A549 (cell line): ENCODE data around the gene PRKD1. TPM values are rescaled to one million over a fixed set of nuclear protein-coding genes. Genes with fewer than 3 reads are reported as not detected.

Experiments used
- ATAC-seq, 2 experiments: fragments of 200-7000 bp in 1 of 2; fragments of >200 bp in 1 of 2; cut with Nextera tagmentation in 1 of 2; cut with Tn5 transposase in 1 of 2; 3 replicates each; pipeline versions ENCODE4 v1.8.0 to v1.9.1; 2018 to 2020; ENCODE audit warnings: mild to moderate bottlenecking in 1 of 2, moderate library complexity in 1 of 2
- CTCF ChIA-PET: fragments of 300-600 bp; sonication (Branson Sonifier 250); formaldehyde crosslinking; extraction: SDS; loops from one replicate; lab custom pipeline; 2021; ENCODE audit warnings: antibody characterized with exemption, inconsistent platforms; lab: Yijun Ruan, JAX
- POLR2A ChIA-PET: fragments of 350-600 bp; formaldehyde crosslinking; extraction: SDS; loops from one replicate; lab custom pipeline; 2021; ENCODE audit warnings: antibody characterized with exemption, inconsistent platforms; lab: Yijun Ruan, JAX
- DNase-seq, 2 experiments: peaks; one replicate each; pipeline versions ENCODE4 v3.0.0 to v3.0.0-alpha.2; 2011 to 2016; ENCODE audit warnings: low read depth in 1 of 2, low spot score in 1 of 2
- FAIRE-seq: peaks from 2 replicates; lab custom pipeline; 2011; peaks lifted over from hg19 to GRCh38; lab: Jason Lieb, UNC
- H3K27ac ChIP-seq, 2 experiments: fragments of >200 bp; sonication (Bioruptor Twin); formaldehyde crosslinking; 3 replicates each; pipeline ENCODE4 v1.5.1; 2016 to 2017
- H3K4me1 ChIP-seq: fragments of >200 bp; sonication (Bioruptor Twin); formaldehyde crosslinking; 3 replicates; pipeline ENCODE4 v1.6.1; 2016
- H3K4me2 ChIP-seq: fragments of >200 bp; sonication (Bioruptor Twin); formaldehyde crosslinking; 3 replicates; pipeline ENCODE4 v1.6.1; 2016
- H3K4me3 ChIP-seq: fragments of >200 bp; sonication (Bioruptor Twin); formaldehyde crosslinking; 3 replicates; pipeline ENCODE4 v1.5.1; 2016
- H3K9me3 ChIP-seq: fragments of >200 bp; sonication (Bioruptor Twin); formaldehyde crosslinking; 3 replicates; pipeline ENCODE4 v1.6.1; 2016
- BCL3 ChIP-seq: fragments of >200 bp; sonication (Bioruptor Twin); formaldehyde crosslinking; IDR thresholded peaks from 3 replicates; pipeline ENCODE4 v1.6.1; 2016
- CBX8 ChIP-seq: fragments of 200-600 bp; sonication (generic); IDR thresholded peaks from 2 replicates; pipeline ENCODE4 v1.6.1; 2016
- CEBPB ChIP-seq, 2 experiments: fragments of >200 bp in 1 of 2; sonication (Bioruptor Twin) in 1 of 2; formaldehyde crosslinking in 1 of 2; IDR thresholded peaks; 2 replicates each; pipeline ENCODE4 v1.6.1; 2012 to 2016
- CHD4 ChIP-seq: fragments of 200-600 bp; sonication (generic); IDR thresholded peaks from 2 replicates; pipeline ENCODE4 v1.6.1; 2016; ENCODE audit warnings: antibody characterized with exemption, mild to moderate bottlenecking, borderline replicate concordance
- EHMT2 ChIP-seq: fragments of 200-600 bp; sonication (generic); IDR thresholded peaks from 2 replicates; pipeline ENCODE4 v1.6.1; 2016; ENCODE audit warnings: antibody characterized with exemption, low read depth, mild to moderate bottlenecking, moderate library complexity
- HEYL ChIP-seq: fragments of 250-450 bp; sonication (Bioruptor Pico); IDR thresholded peaks from 2 replicates; pipeline ENCODE4 v1.8.0; 2021; ENCODE audit warnings: mild to moderate bottlenecking, moderate library complexity
- HOXB13 ChIP-seq: fragments of 250-450 bp; sonication (Bioruptor Pico); IDR thresholded peaks from 2 replicates; pipeline ENCODE4 v1.5.0; 2020; ENCODE audit warnings: low read depth, mild to moderate bottlenecking, moderate library complexity
- KDM5A ChIP-seq: fragments of 200-600 bp; sonication (generic); IDR thresholded peaks from 2 replicates; pipeline ENCODE4 v1.6.1; 2016; ENCODE audit warnings: antibody characterized with exemption, mild to moderate bottlenecking
- MAFK ChIP-seq: fragments of 450-650 bp; IDR thresholded peaks from 2 replicates; pipeline ENCODE4 v1.6.1; 2014; ENCODE audit not compliant: partially characterized antibody
- MAX ChIP-seq: IDR thresholded peaks from 2 replicates; pipeline ENCODE4 v1.6.1; 2012
- NFE2L2 ChIP-seq: fragments of 150-350 bp; conservative IDR thresholded peaks from 2 replicates; pipeline ENCODE4 v1.6.1; 2014; ENCODE audit warnings: low read length
- NPAS2 ChIP-seq: fragments of 250-450 bp; sonication (Bioruptor Pico); IDR thresholded peaks from 2 replicates; pipeline ENCODE4 v1.8.0; 2022; ENCODE audit warnings: mild to moderate bottlenecking, moderate library complexity, borderline replicate concordance
- NR3C1 ChIP-seq: fragments of >200 bp; sonication (Bioruptor Twin); formaldehyde crosslinking; IDR thresholded peaks from 3 replicates; pipeline ENCODE4 v1.6.1; 2017
- PHF8 ChIP-seq: fragments of 200-600 bp; sonication (generic); IDR thresholded peaks from 2 replicates; pipeline ENCODE4 v1.6.1; 2016; ENCODE audit warnings: low read depth, mild to moderate bottlenecking, antibody characterized with exemption, moderate library complexity, borderline replicate concordance
- RARB ChIP-seq: fragments of 250-450 bp; sonication (Bioruptor Pico); IDR thresholded peaks from 2 replicates; pipeline ENCODE4 v1.8.0; 2021; ENCODE audit warnings: mild to moderate bottlenecking, moderate library complexity
- RFX5 ChIP-seq: fragments of 450-650 bp; IDR thresholded peaks from 2 replicates; pipeline ENCODE4 v1.7.1; 2014; ENCODE audit warnings: antibody characterized with exemption, mild to moderate bottlenecking, moderate library complexity
- RNF2 ChIP-seq: fragments of 200-600 bp; sonication (generic); IDR thresholded peaks from 2 replicates; pipeline ENCODE4 v1.6.1; 2016; ENCODE audit warnings: low read depth, mild to moderate bottlenecking, antibody characterized with exemption, moderate library complexity, borderline replicate concordance
- SMC3 ChIP-seq: fragments of >200 bp; sonication (Bioruptor Twin); formaldehyde crosslinking; IDR thresholded peaks from 3 replicates; pipeline ENCODE4 v1.6.1; 2018; ENCODE audit warnings: inconsistent platforms
- SREBF2 ChIP-seq: fragments of 450-650 bp; IDR thresholded peaks from 2 replicates; pipeline ENCODE4 v1.6.1; 2014; ENCODE audit warnings: mild to moderate bottlenecking, moderate library complexity
- TFCP2L1 ChIP-seq: fragments of 250-450 bp; sonication (Bioruptor Pico); IDR thresholded peaks from 2 replicates; pipeline ENCODE4 v1.5.0; 2021; ENCODE audit warnings: mild to moderate bottlenecking
- TP53 ChIP-seq: fragments of 250-450 bp; sonication (Bioruptor Pico); IDR thresholded peaks from 2 replicates; pipeline ENCODE4 v1.5.0; 2021; ENCODE audit warnings: mild to moderate bottlenecking, moderate library complexity
- ZC3H11A ChIP-seq: fragments of 450-650 bp; IDR thresholded peaks from 2 replicates; pipeline ENCODE4 v1.6.1; 2014; ENCODE audit warnings: antibody characterized with exemption, mild to moderate bottlenecking
- ZNF302 ChIP-seq: fragments of 250-450 bp; sonication (Bioruptor Pico); IDR thresholded peaks from 2 replicates; pipeline ENCODE4 v1.9.0; 2021; ENCODE audit warnings: inconsistent platforms, mild to moderate bottlenecking, moderate library complexity
- ZSCAN20 ChIP-seq: fragments of 250-450 bp; sonication (Bioruptor Pico); IDR thresholded peaks from 2 replicates; pipeline ENCODE4 v1.8.0; 2022; ENCODE audit warnings: mild to moderate bottlenecking, moderate library complexity
- WGBS: methylation state at CpG from one replicate; pipeline ENCODE4 v1.1.6; 2017; ENCODE audit errors: missing lambda C conversion rate; 5-methylcytosine and 5-hydroxymethylcytosine counted together
- polyA plus RNA-seq, 4 experiments: library from polyadenylated mRNA; depleted of rRNA in 3 of 4; stranded (reverse); fragments of >200 nt; fragmentation: RNase III in 1 of 4; extraction: RNeasy Plus Mini Kit Qiagen cat#74134 plus additional on column Dnase treatment in 1 of 4; gene quantifications; 2 replicates in 3 of 4; 3 replicates in 1 of 4; pipeline ENCODE4 v1.2.3, GENCODE V29; 2011 to 2017
- TF ChIP-seq, protein P1 (sequence below): fragments of 450-650 bp; IDR thresholded peaks from 2 replicates; pipeline ENCODE4 v1.6.1; 2014; ENCODE audit warnings: antibody characterized with exemption
- TF ChIP-seq, protein P2 (sequence below): IDR thresholded peaks from 2 replicates; pipeline ENCODE4 v1.6.1; 2012; ENCODE audit warnings: low read depth, borderline replicate concordance
- TF ChIP-seq, protein P3 (sequence below): IDR thresholded peaks from 2 replicates; pipeline ENCODE4 v1.6.1; 2012
- TF ChIP-seq, protein P4 (sequence below): fragments of >200 bp; sonication (Bioruptor Twin); formaldehyde crosslinking; IDR thresholded peaks from 3 replicates; pipeline ENCODE4 v1.5.1; 2016

Gene PRKD1
- polyA plus RNA-seq, 2 of the 4 experiments (the other 2 are of a cell fraction), result 3.0 to 7.8 TPM

DNA sequence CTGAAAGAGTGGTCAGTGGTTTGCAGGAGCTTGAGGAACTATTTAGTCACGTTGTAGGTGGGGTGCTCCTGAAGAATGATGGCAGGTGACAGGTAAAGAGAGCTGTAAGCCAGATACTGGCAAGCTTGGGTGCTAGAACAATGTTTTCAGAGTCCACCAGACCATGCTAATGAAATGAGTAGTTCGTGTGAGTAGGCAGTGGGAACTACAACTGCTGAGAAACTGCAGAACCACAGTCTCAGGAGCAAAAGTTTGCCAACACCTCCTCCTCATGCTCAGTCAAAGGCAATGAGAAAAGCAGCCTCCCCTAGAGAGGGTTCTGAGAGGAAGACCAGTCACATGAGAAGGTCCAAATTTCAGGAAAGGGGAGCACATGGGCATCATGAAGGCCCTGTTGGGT is 91.3 kb downstream of the PRKD1 start:
- DNase-seq (no peak), FAIRE-seq (no peak), ATAC-seq (no peak)
- TF ChIP-seq SREBF2 (no peak), MAX (no peak), MAFK (no peak), CBX8 (no peak), BCL3 (no peak), RARB (CRISPR knock-in tag) (no peak), HEYL (CRISPR knock-in tag) (no peak), ZSCAN20 (CRISPR knock-in tag) (no peak), HOXB13 (no peak), RNF2 (no peak), CEBPB (IDR thresholded peaks at IDR 0.05) (no peak), NFE2L2 (no peak), TFCP2L1 (CRISPR knock-in tag) (no peak), ZC3H11A (no peak), CHD4 (no peak)
- TF ChIP-seq, protein P1, sequence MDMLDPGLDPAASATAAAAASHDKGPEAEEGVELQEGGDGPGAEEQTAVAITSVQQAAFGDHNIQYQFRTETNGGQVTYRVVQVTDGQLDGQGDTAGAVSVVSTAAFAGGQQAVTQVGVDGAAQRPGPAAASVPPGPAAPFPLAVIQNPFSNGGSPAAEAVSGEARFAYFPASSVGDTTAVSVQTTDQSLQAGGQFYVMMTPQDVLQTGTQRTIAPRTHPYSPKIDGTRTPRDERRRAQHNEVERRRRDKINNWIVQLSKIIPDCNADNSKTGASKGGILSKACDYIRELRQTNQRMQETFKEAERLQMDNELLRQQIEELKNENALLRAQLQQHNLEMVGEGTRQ, result no peak
- TF ChIP-seq, protein P2, sequence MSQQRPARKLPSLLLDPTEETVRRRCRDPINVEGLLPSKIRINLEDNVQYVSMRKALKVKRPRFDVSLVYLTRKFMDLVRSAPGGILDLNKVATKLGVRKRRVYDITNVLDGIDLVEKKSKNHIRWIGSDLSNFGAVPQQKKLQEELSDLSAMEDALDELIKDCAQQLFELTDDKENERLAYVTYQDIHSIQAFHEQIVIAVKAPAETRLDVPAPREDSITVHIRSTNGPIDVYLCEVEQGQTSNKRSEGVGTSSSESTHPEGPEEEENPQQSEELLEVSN, result no peak
- POLR2A ChIA-PET, result no interaction called here
- no peak overlapping the region for H3K4me2 ChIP-seq
- peaks cover 28% of the 10 kb centered on the region for H3K9me3 ChIP-seq
- WGBS, result 6% methylated on average over 2 of the region's 2 CpGs
- CTCF ChIA-PET, result no interaction called here
- no peak overlapping the region for H3K4me3 ChIP-seq
- H3K27ac ChIP-seq, result no peak overlapping the region
- no peaks in the 10 kb centered on the region for H3K4me1 ChIP-seq

GRCh38 chr14:29832042-29832441 is 95.6 kb downstream of the PRKD1 start:
- Histone ChIP-seq H3K27ac (no peak overlapping the region), H3K9me3 (no peaks in the 10 kb centered on the region), H3K4me2 (no peak overlapping the region), H3K4me1 (no peaks in the 10 kb centered on the region), H3K4me3 (no peak overlapping the region)
- no peak for FAIRE-seq
- TF ChIP-seq MAFK (no peak), RFX5 (no peak), NR3C1 (no peak), PHF8 (no peak), SMC3 (no peak), ZNF302 (CRISPR knock-in tag) (no peak), EHMT2 (no peak), KDM5A (no peak), CHD4 (no peak), NPAS2 (CRISPR knock-in tag) (no peak), ZC3H11A (no peak), CBX8 (no peak), SREBF2 (no peak), TP53 (CRISPR knock-in tag) (no peak)
- TF ChIP-seq, protein P3, sequence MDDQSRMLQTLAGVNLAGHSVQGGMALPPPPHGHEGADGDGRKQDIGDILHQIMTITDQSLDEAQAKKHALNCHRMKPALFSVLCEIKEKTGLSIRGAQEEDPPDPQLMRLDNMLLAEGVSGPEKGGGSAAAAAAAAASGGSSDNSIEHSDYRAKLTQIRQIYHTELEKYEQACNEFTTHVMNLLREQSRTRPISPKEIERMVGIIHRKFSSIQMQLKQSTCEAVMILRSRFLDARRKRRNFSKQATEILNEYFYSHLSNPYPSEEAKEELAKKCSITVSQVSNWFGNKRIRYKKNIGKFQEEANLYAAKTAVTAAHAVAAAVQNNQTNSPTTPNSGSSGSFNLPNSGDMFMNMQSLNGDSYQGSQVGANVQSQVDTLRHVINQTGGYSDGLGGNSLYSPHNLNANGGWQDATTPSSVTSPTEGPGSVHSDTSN, result no peak
- TF ChIP-seq, protein P2, result no peak
- TF ChIP-seq, protein P4, sequence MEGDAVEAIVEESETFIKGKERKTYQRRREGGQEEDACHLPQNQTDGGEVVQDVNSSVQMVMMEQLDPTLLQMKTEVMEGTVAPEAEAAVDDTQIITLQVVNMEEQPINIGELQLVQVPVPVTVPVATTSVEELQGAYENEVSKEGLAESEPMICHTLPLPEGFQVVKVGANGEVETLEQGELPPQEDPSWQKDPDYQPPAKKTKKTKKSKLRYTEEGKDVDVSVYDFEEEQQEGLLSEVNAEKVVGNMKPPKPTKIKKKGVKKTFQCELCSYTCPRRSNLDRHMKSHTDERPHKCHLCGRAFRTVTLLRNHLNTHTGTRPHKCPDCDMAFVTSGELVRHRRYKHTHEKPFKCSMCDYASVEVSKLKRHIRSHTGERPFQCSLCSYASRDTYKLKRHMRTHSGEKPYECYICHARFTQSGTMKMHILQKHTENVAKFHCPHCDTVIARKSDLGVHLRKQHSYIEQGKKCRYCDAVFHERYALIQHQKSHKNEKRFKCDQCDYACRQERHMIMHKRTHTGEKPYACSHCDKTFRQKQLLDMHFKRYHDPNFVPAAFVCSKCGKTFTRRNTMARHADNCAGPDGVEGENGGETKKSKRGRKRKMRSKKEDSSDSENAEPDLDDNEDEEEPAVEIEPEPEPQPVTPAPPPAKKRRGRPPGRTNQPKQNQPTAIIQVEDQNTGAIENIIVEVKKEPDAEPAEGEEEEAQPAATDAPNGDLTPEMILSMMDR, result no peak
- 84% methylated on average over 3 of the region's 3 CpGs for WGBS
- CTCF ChIA-PET, result no interaction called here
- no peak for DNase-seq
- POLR2A ChIA-PET, result no interaction called here
- ATAC-seq, result no peak
